NCI-H1417 (cell line): ENCODE measurements around the gene LASP1NB.
"Not testable (repeated sequence)": the region's sequence is repeated elsewhere in the genome, so short reads cannot be mapped to it uniquely, and the experiment has no call there.

Source experiments
- DNase-seq, 3 experiments: peaks; one replicate each; lab custom pipeline; 2025; lab: John Stamatoyannopoulos, UW

Gene LASP1NB

DNA sequence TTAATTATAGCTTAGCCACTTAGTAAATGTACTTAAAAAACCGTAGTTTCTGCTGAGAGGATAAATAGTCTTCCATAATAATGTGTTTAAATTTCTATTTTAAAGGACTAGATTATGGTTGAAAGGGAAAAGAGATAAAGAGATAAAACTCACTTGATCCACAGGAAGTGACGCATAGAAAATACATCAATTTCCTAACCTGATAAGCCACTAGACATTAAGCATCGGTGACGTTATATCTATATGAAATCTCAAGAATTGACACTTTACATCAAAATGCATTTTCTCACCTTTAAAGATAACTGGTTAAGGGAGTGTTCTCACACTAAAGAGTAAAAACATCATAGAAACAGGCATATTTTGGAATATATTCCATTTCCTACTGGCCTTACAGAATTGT, 36.0 kb downstream of the LASP1NB start:
- DNase-seq: no peak

DNA sequence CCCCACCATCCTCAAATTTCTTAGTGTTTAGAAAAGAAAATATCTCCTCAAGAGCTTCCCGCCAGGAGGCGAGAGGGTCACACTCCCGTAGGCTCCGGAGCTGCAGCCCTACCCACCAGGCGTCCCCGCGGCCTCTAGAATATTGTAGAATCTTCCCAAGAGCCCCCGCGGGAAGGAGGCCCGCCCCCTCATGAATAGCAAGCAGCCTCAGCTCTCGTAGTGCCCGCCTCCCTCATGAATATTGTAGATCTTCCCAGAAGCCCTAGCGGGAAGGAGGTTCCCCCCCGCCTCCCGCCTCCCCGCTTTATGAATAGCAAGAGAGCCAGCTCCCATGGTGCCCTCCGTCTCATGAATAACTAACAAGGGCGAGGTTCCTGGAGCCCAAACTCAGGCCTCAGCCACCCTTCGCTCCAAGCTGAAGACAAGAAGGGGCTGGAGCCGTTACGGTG, 41.9 kb downstream of the LASP1NB start, which contains the start of gene FBXO47:
FBXO47 (minus strand) TSS at position 114 of the 449 bp plus-strand sequence. CDS start 4,378 bp downstream, outside the sequence.
- no peak for DNase-seq

DNA sequence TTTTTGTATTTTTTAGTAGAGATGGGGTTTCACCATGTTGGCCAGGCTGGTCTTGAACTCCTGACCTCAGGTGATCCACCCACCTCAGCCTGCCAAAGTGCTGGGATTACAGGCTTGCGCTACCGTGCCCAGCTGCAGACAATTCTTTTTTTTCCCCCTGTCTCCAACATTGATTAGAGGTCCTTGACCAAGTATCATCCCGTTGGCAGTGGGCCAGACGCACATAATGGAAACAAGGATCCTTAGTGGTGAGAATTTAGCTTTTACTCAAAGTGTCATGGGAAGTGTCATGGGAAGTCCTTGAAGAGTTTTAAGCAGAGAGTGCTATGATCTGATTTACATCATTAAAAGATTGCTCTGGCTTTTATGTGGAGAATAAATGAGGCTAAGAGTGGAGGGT, 43.9 kb downstream of the LASP1NB start:
- peak in 2 of 3 experiments; percentile 13 to 58 for DNase-seq

DNA sequence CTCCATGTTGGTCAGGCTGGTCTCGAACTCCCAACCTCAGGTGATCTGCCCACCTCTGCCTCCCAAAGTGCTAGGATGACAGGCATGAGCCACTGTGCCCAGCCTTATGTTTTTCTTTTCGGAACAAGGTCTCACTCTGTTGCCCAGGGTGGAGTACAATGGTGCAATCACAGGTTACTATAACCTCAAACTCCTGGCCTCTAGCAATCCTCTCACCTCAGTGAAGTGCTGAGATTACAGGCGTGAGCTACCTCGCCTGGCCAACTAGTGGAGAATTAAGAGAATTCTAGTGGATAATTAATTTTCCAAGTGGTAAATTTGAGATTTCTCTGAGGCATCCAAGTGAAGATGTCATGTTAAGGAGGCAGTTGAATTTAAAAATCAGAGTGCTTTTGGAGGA, 44.7 kb downstream of the LASP1NB start:
- DNase-seq: no peak

DNA sequence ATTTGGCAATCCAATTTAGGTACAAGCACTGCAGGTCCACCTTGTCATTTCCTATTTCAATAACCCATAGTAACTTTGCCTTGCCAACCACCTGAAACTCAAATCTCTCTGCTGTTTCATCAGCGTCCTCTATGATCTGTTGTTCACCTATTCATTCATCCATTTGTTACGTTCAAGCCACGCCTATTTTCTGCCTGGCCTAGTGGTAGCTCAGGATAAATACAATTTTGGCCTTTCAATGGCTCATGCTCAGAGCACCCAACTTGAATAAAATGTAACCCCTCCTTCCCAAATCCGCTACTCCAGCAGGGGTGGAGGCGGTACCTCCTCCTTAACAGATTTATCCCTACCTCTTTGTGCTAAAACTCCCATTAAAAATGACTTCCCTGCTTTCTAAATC, 45.4 kb downstream of the LASP1NB start:
- no peak for DNase-seq

DNA sequence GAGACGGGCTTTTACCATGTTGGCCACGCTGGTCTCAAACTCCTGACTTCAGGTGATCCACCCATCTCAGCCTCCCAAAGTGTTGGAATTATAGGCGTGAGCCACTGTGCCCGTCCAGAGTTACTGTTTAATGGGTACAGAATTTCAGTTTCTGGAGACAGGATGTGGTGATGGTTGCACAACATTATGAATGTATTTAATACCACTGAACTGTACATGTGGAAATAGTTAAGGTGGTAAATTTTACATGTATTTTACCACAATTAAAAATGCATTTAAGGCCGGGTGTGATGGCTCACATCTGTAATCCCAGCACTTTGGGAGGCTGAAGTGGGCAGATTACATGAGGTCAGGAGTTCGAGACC, 50.8 kb downstream of the LASP1NB start:
- not testable (repeated sequence) for DNase-seq

DNA sequence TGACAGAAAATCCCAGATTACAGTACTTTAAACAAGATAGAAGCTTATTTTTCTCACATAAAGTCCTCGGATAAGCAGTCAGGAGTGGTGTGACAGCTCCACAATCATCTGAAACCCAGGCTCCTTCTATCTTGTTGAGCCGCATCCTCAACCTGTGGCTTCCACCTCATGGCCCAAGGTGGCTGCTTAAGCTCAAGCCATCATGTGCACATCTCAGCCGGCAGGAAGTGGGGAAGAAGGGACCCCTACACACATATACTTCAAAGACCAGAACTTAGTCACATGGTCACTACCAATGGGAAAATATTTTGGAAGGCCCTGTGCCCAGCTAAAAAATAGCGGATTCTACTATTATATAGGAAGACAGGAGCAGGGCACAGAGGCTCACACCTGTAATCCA, 52.8 kb downstream of the LASP1NB start:
- DNase-seq: no peak
